ENCODE results near the gene DDAH1. TPM values are rescaled to one million over a fixed set of nuclear protein-coding genes. Genes with fewer than 3 reads are reported as not detected.

DDAH1 gene
- total and polyA plus RNA-seq, 2 experiments from 2014 or later = 19.5 to 49.8 TPM

GRCh38 chr1:85417017-85417416, 47.9 kb downstream of the DDAH1 start:
- Histone ChIP-seq H3K4me1 (ENCODE audit: insufficient read depth) (no peaks in the 10 kb centered on the region), H3K79me2 (peaks cover 15% of the 10 kb centered on the region), H3K36me3 (replicated peaks; ENCODE audit: insufficient read depth, low read depth) (no peaks in the 10 kb centered on the region), H3K4me3 (no peak overlapping the region), H3K9me2 (replicated peaks; ENCODE audit: insufficient read depth) (no peaks in the 10 kb centered on the region), H3K9me3 (ENCODE audit: low read depth) (no peaks in the 10 kb centered on the region), H3K27me3 (no peaks in the 10 kb centered on the region), H2AFZ (no peak overlapping the region), H3K27ac (no peak overlapping the region), H3K4me2 (no peak overlapping the region), H4K20me1 (ENCODE audit: insufficient read depth, poor library complexity, severe bottlenecking) (no peaks in the 10 kb centered on the region)
- no peak for DNase-seq (ENCODE audit: low spot score)
- TF ChIP-seq EZH2phosphoT487 (IDR thresholded peaks at IDR 0.05; ENCODE audit: low read depth, severe bottlenecking, unreplicated experiment) = no peak
- no peak for TF ChIP-seq EZH2 (IDR thresholded peaks at IDR 0.05; ENCODE audit: borderline replicate concordance)
- TF ChIP-seq, protein P1, sequence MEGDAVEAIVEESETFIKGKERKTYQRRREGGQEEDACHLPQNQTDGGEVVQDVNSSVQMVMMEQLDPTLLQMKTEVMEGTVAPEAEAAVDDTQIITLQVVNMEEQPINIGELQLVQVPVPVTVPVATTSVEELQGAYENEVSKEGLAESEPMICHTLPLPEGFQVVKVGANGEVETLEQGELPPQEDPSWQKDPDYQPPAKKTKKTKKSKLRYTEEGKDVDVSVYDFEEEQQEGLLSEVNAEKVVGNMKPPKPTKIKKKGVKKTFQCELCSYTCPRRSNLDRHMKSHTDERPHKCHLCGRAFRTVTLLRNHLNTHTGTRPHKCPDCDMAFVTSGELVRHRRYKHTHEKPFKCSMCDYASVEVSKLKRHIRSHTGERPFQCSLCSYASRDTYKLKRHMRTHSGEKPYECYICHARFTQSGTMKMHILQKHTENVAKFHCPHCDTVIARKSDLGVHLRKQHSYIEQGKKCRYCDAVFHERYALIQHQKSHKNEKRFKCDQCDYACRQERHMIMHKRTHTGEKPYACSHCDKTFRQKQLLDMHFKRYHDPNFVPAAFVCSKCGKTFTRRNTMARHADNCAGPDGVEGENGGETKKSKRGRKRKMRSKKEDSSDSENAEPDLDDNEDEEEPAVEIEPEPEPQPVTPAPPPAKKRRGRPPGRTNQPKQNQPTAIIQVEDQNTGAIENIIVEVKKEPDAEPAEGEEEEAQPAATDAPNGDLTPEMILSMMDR (IDR thresholded peaks at IDR 0.05; ENCODE audit: poor library complexity) = no peak
- 77% methylated on average over 5 of the region's 5 CpGs for WGBS (ENCODE audit: low lambda C conversion rate, missing lambda C conversion rate)

DNA sequence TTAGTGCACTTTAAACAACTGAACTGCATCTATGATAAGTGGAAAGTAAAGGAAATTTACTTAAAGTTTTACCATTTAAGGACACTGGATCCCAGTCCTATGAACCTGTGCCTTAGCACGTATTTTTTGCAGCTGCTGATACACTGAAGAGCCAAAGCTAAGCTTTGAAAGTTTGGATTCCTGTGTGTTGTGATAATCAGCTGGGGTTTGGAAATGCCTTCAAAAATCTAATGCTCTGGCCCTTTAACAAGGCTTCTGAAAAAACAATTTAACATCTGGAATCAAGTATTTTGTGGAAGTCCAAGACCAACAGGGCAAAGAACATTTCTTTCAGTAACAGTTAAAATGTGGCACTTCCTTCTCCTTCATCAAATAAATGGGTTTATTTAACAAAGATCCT, 51.8 kb downstream of the DDAH1 start:
- H3K27ac ChIP-seq = no peak overlapping the region
- H3K4me1 ChIP-seq (ENCODE audit: insufficient read depth) = no peaks in the 10 kb centered on the region
- no peak overlapping the region for H3K4me3 ChIP-seq
- 84% methylated on average over 1 of the region's 1 CpG for WGBS (ENCODE audit: low lambda C conversion rate, missing lambda C conversion rate)
- H3K4me2 ChIP-seq = no peak overlapping the region
- no peaks in the 10 kb centered on the region for H3K36me3 ChIP-seq (replicated peaks; ENCODE audit: insufficient read depth, low read depth)
- no peaks in the 10 kb centered on the region for H3K9me2 ChIP-seq (replicated peaks; ENCODE audit: insufficient read depth)
- TF ChIP-seq EZH2 (IDR thresholded peaks at IDR 0.05; ENCODE audit: borderline replicate concordance) (no peak), EZH2phosphoT487 (IDR thresholded peaks at IDR 0.05; ENCODE audit: low read depth, severe bottlenecking, unreplicated experiment) (no peak)
- TF ChIP-seq, protein P1 (IDR thresholded peaks at IDR 0.05; ENCODE audit: poor library complexity) = no peak
- DNase-seq (ENCODE audit: low spot score) = no peak
- peaks cover 25% of the 10 kb centered on the region for H3K79me2 ChIP-seq
- no peaks in the 10 kb centered on the region for H4K20me1 ChIP-seq (ENCODE audit: insufficient read depth, poor library complexity, severe bottlenecking)
- H3K27me3 ChIP-seq = no peaks in the 10 kb centered on the region
- H3K9me3 ChIP-seq (ENCODE audit: low read depth) = no peaks in the 10 kb centered on the region
- no peak overlapping the region for H2AFZ ChIP-seq

DNA sequence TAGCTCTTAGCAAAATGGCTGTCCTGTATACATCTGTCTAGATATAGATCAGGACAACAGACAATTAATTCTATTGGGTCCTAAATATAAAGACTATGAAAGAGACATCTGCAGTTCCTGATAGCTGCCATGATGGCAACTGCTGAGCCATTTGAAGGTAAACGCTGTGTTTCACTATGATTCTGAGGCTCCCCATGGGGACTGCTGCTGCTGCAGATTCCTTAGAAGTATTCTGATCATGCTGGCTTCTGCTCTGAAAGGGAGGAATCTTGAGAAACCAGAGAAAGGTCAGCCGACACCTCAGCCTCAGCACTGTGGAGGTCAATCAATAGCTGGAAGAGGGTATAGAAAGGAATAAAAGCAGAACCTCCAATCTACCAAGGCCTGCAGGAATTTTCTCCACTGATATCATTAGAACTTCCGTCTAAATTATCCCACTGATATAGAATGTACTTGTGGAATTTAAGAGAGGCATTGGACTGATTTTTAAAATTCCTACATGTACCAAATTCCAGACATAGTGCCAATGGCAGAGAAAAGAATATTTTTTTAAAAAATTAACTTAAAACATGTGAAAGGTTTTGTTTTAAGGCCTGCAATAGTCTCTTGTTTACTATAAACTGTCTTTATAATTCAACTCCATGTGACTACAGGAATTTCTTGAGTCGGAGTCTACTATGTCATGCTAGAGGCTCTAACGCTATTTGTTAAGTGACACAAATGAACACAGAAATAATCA, 53.2 kb downstream of the DDAH1 start:
- no peak for DNase-seq (ENCODE audit: low spot score)
- peaks cover 25% of the 10 kb centered on the region for H3K79me2 ChIP-seq
- no peaks in the 10 kb centered on the region for H4K20me1 ChIP-seq (ENCODE audit: insufficient read depth, poor library complexity, severe bottlenecking)
- no peaks in the 10 kb centered on the region for H3K36me3 ChIP-seq (replicated peaks; ENCODE audit: insufficient read depth, low read depth)
- H3K9me2 ChIP-seq (replicated peaks; ENCODE audit: insufficient read depth) = no peaks in the 10 kb centered on the region
- no peaks in the 10 kb centered on the region for H3K27me3 ChIP-seq
- no peak overlapping the region for H3K27ac ChIP-seq
- H2AFZ ChIP-seq = no peak overlapping the region
- H3K4me3 ChIP-seq = no peak overlapping the region
- no peaks in the 10 kb centered on the region for H3K9me3 ChIP-seq (ENCODE audit: low read depth)
- 87% methylated on average over 5 of the region's 5 CpGs for WGBS (ENCODE audit: low lambda C conversion rate, missing lambda C conversion rate)
- H3K4me2 ChIP-seq = no peak overlapping the region
- no peak for TF ChIP-seq EZH2phosphoT487 (IDR thresholded peaks at IDR 0.05; ENCODE audit: low read depth, severe bottlenecking, unreplicated experiment)
- TF ChIP-seq, protein P1 (IDR thresholded peaks at IDR 0.05; ENCODE audit: poor library complexity) = no peak
- no peak for TF ChIP-seq EZH2 (IDR thresholded peaks at IDR 0.05; ENCODE audit: borderline replicate concordance)
- peaks cover 7% of the 10 kb centered on the region for H3K4me1 ChIP-seq (ENCODE audit: insufficient read depth)
